Parathyroid adenoma (tissue), 2 donors: ENCODE results near the gene FABP6.
A peak's percentile ranks its signal among the peaks of the same experiment; 100 is the strongest.

Source experiments
- H2AFZ ChIP-seq: fragments of 300-600 bp; sonication (generic); one replicate; pipeline ENCODE4 v1.7.0; 2017; ENCODE audit warnings: antibody characterized with exemption, mild to moderate bottlenecking
- H3K27ac ChIP-seq: fragments of 300-600 bp; sonication (generic); one replicate; pipeline ENCODE4 v1.7.0; 2017
- H3K27me3 ChIP-seq: fragments of 300-600 bp; sonication (generic); one replicate; pipeline ENCODE4 v1.7.0; 2017; ENCODE audit warnings: low read length; ENCODE audit not compliant: control insufficient read depth, insufficient read depth
- H3K36me3 ChIP-seq: fragments of 300-600 bp; sonication (generic); one replicate; pipeline ENCODE4 v1.7.0; 2017; ENCODE audit warnings: low read length; ENCODE audit not compliant: control insufficient read depth, insufficient read depth
- H3K4me1 ChIP-seq: fragments of 300-600 bp; sonication (generic); one replicate; pipeline ENCODE4 v1.7.0; 2017; ENCODE audit warnings: control low read depth
- H3K4me2 ChIP-seq: fragments of 300-600 bp; sonication (generic); one replicate; pipeline ENCODE4 v1.7.0; 2017; ENCODE audit warnings: low read length
- H3K4me3 ChIP-seq: fragments of 300-600 bp; sonication (generic); one replicate; pipeline ENCODE4 v1.7.0; 2017; ENCODE audit warnings: low read depth, low read length
- H3K79me2 ChIP-seq: fragments of 300-600 bp; sonication (generic); one replicate; pipeline ENCODE4 v1.7.0; 2017; ENCODE audit warnings: control low read depth
- H3K9ac ChIP-seq: fragments of 300-600 bp; sonication (generic); one replicate; pipeline ENCODE4 v1.7.0; 2017; ENCODE audit warnings: mild to moderate bottlenecking
- H3K9me3 ChIP-seq: fragments of 300-600 bp; sonication (generic); one replicate; pipeline ENCODE4 v1.7.0; 2017; ENCODE audit warnings: low read length; ENCODE audit not compliant: control insufficient read depth
- CTCF ChIP-seq: fragments of 300-600 bp; sonication (generic); IDR thresholded peaks from one replicate; pipeline ENCODE4 v1.7.0; 2017; ENCODE audit warnings: antibody characterized with exemption, mild to moderate bottlenecking
- donor health status: primary hyperparathyroidism.

FABP6 gene

GRCh38 chr5:160268121-160268520 is 38.8 kb downstream of the FABP6 start:
- Histone ChIP-seq H3K36me3 (no peaks in the 10 kb centered on the region), H3K27me3 (no peaks in the 10 kb centered on the region), H3K4me1 (no peaks in the 10 kb centered on the region), H3K27ac (no peak overlapping the region), H3K79me2 (no peaks in the 10 kb centered on the region), H3K4me3 (no peak overlapping the region), H3K9me3 (no peaks in the 10 kb centered on the region), H3K9ac (no peak overlapping the region), H3K4me2 (no peak overlapping the region), H2AFZ (no peak overlapping the region)
- no peak for TF ChIP-seq CTCF

DNA sequence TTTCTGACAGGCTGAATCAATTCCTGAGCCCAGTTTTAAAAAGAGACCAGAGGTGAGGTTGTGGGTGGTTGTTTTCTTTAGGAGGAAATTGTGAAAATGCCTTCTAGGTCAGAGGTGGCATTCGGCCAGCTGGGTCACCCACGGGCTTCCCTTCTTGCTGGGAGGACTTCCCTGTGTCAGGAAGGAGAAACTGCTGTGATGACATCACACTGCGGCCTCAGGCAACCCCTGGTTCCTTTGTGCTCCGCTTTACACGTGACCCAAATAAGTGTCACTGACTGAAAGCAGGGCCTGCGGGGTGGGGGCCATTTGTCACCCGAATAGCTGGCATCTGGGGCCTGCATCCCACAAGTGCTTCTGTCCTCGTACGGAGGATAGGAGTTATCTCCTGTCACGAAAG is 39.7 kb downstream of the FABP6 start:
- H3K4me3 ChIP-seq: no peak overlapping the region
- H3K9me3 ChIP-seq: no peaks in the 10 kb centered on the region
- no peak overlapping the region for H2AFZ ChIP-seq
- no peaks in the 10 kb centered on the region for H3K79me2 ChIP-seq
- no peaks in the 10 kb centered on the region for H3K4me1 ChIP-seq
- no peaks in the 10 kb centered on the region for H3K27me3 ChIP-seq
- H3K36me3 ChIP-seq: no peaks in the 10 kb centered on the region
- H3K27ac ChIP-seq: peak overlapping the region; percentile 18
- no peak overlapping the region for H3K9ac ChIP-seq
- H3K4me2 ChIP-seq: no peak overlapping the region
- no peak for TF ChIP-seq CTCF

DNA sequence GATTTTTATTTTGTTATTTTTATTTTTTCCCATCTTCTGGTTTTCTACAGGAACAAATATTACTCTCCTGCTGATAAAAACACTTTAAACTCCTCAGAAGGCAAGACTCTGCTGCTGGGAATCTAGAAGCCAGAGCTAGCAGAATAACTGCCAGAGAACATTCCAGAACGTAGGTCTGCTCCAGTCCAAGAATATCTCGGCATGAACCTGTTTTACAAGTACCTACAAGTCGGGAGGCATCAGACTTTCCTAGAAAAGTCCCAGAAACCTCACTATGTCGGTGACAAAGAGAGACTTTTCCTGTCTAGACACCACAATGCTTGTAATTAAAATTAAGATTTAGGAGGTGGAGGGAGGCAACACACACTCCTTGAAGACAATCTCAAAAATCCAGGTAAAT is 41.4 kb downstream of the FABP6 start:
- no peaks in the 10 kb centered on the region for H3K9me3 ChIP-seq
- no peak overlapping the region for H2AFZ ChIP-seq
- TF ChIP-seq CTCF: no peak
- H3K4me3 ChIP-seq: no peak overlapping the region
- no peaks in the 10 kb centered on the region for H3K79me2 ChIP-seq
- H3K9ac ChIP-seq: no peak overlapping the region
- H3K36me3 ChIP-seq: no peaks in the 10 kb centered on the region
- no peaks in the 10 kb centered on the region for H3K27me3 ChIP-seq
- H3K4me2 ChIP-seq: no peak overlapping the region
- H3K27ac ChIP-seq: no peak overlapping the region
- no peaks in the 10 kb centered on the region for H3K4me1 ChIP-seq

- no peak overlapping the region for H2AFZ ChIP-seq
- H3K4me3 ChIP-seq: no peak overlapping the region
- H3K79me2 ChIP-seq: no peaks in the 10 kb centered on the region
- H3K27ac ChIP-seq: no peak overlapping the region
- TF ChIP-seq CTCF: no peak
- no peaks in the 10 kb centered on the region for H3K4me1 ChIP-seq
- H3K36me3 ChIP-seq: no peaks in the 10 kb centered on the region
- no peak overlapping the region for H3K4me2 ChIP-seq
- no peaks in the 10 kb centered on the region for H3K9me3 ChIP-seq
- no peaks in the 10 kb centered on the region for H3K27me3 ChIP-seq
- H3K9ac ChIP-seq: no peak overlapping the region
Measured at GRCh38 chr5:160271396-160271795, 42.1 kb downstream of the FABP6 start.

- Histone ChIP-seq H3K4me1 (no peaks in the 10 kb centered on the region), H3K27ac (no peak overlapping the region), H2AFZ (no peak overlapping the region), H3K4me3 (no peak overlapping the region), H3K27me3 (no peaks in the 10 kb centered on the region), H3K9me3 (no peaks in the 10 kb centered on the region), H3K4me2 (no peak overlapping the region), H3K36me3 (no peaks in the 10 kb centered on the region), H3K9ac (no peak overlapping the region), H3K79me2 (no peaks in the 10 kb centered on the region)
- no peak for TF ChIP-seq CTCF
Measured at GRCh38 chr5:160271836-160272235, 42.5 kb downstream of the FABP6 start.
